Measurements from ENCODE around the gene SMCHD1. TPM values are rescaled to one million over a fixed set of nuclear protein-coding genes. Genes with fewer than 3 reads are reported as not detected.

Gene SMCHD1
- total RNA-seq (380 and 443 TPM in 2 replicates), polyA plus RNA-seq (54.2 and 80.2 TPM in 2 replicates), polyA minus RNA-seq (92.2 and 142 TPM in 2 replicates)
- 386 TPM for total RNA-seq (2013)

GRCh38 chr18:2655178-2655953 is at the start of gene SMCHD1:
Gene SMCHD1 (plus strand): TSS chr18:2655726. CDS start chr18:2656076, 350 bp downstream.
- H3K9me3 Mint-ChIP-seq (ENCODE audit: insufficient read depth): no peaks in the 10 kb centered on the region
- H3K4me1 Mint-ChIP-seq: peaks cover 37% of the 10 kb centered on the region

More at GRCh38 chr18:2655178-2655953, at the start of gene SMCHD1:
- Histone ChIP-seq H3K9ac (ENCODE audit: low read length) (peak within 1 kb of the TSS; percentile 97), H3K4me2 (replicated peaks; ENCODE audit: low read depth, low read length, poor library complexity, severe bottlenecking) (peak within 1 kb of the TSS; percentile 75), H2AFZ (ENCODE audit: insufficient read depth, low read depth, low read length, poor library complexity, severe bottlenecking) (peak within 1 kb of the TSS; percentile 80), H3K36me3 (replicated peaks in 1 of 2; ENCODE audit: control extremely low read depth in 1 of 2, control insufficient read depth in 1 of 2, extremely low read depth in 1 of 2, insufficient read depth in 2 of 2, low read length in 1 of 2) (peaks cover 0 to 3% of the 10 kb centered on the region in 2 experiments), H3K4me3 (ENCODE audit: control extremely low read depth in 1 of 5, extremely low read depth in 1 of 5, insufficient read depth in 1 of 5, low read depth in 2 of 5, low read length in 4 of 5) (peak within 1 kb of the TSS; percentile 86 to 99 (median 96)), H3K27ac (ENCODE audit: low read length in 2 of 2) (peak within 1 kb of the TSS; percentile 97 to 100), H3K79me2 (ENCODE audit: control insufficient read depth, insufficient read depth, low read length) (peaks cover 46% of the 10 kb centered on the region), H3K9me3 (ENCODE audit: control extremely low read depth in 1 of 3, control insufficient read depth in 2 of 3, insufficient read depth in 1 of 3, low read length in 2 of 3) (peaks cover 0 to 1% (median 0%) of the 10 kb centered on the region in 3 donors), H3K27me3 (replicated peaks in 1 of 4; ENCODE audit: control extremely low read depth in 1 of 4, control insufficient read depth in 3 of 4, insufficient read depth in 4 of 4, low read length in 3 of 4) (no peaks in the 10 kb centered on the region), H3K4me1 (ENCODE audit: control insufficient read depth in 2 of 2, insufficient read depth in 2 of 2, low read length in 2 of 2) (peaks cover 32 to 33% of the 10 kb centered on the region in 2 donors), H4K20me1 (ENCODE audit: control insufficient read depth, insufficient read depth, low read length, poor library complexity, severe bottlenecking) (peaks cover 24% of the 10 kb centered on the region)
- under 1% methylated on average over 100 of the region's 100 CpGs for WGBS (ENCODE audit: insufficient coverage)
- Mint-ChIP-seq H3K4me3 (peak within 1 kb of the TSS; percentile 98), H3K27ac (peak within 1 kb of the TSS; percentile 98), H3K27me3 (no peaks in the 10 kb centered on the region)
- peak; percentile 96 for DNase-seq
- POLR2A ChIA-PET: interaction anchor here (0.5 to 5.0 kb wide), 11 partner anchors 13 to 939 kb away, joined by 3 to 166 read pairs (median 4); partner anchors contain the start of genes METTL4 and NDC80
- TF ChIP-seq CTCF (IDR thresholded peaks at IDR 0.05) (no peak), EZH2 (IDR thresholded peaks at IDR 0.05; ENCODE audit: borderline replicate concordance, insufficient read depth, low read depth, low read length, poor library complexity, severe bottlenecking) (no peak)
- CTCF ChIA-PET: interaction anchor here (0.9 to 5.9 kb wide), 7 partner anchors 11 to 330 kb away, joined by 3 to 88 read pairs (median 4); partner anchors contain the start of genes METTL4 and NDC80
- peak; percentile 78 for ATAC-seq (ENCODE audit: low read depth)
- intact Hi-C loops (cut with micrococcal nuclease): loop anchor here (1.0 to 10.0 kb wide), 9 partner anchors 14 to 939 kb away; partner anchors contain the start of genes EMILIN2, LPIN2, METTL4 and NDC80
